ENCODE results near the gene TUBA4A.

The TUBA4A gene

GRCh38 chr2:219229305-219230058, 24.2 kb downstream of the TUBA4A start, which contains the start of the genes ANKZF1 and ATG9A:
Gene ANKZF1 (plus strand): TSS chr2:219229806. CDS start chr2:219230258, 452 bp downstream.
Gene ATG9A (minus strand): TSS chr2:219229636. CDS start chr2:219228024, 1,612 bp downstream.
- DNase-seq, result peak; percentile 97

GRCh38 chr2:219228911-219229304, 24.8 kb downstream of the TUBA4A start:
- no peak for DNase-seq

- no peak for DNase-seq
Observed at GRCh38 chr2:219228041-219228910, 25.4 kb downstream of the TUBA4A start.

- no peak for DNase-seq
Observed at GRCh38 chr2:219225350-219225749, 28.4 kb downstream of the TUBA4A start.

- no peak for DNase-seq
Observed at GRCh38 chr2:219223831-219224610, 29.7 kb downstream of the TUBA4A start.

GRCh38 chr2:219221957-219222518, 31.7 kb downstream of the TUBA4A start:
- no peak for DNase-seq

GRCh38 chr2:219220652-219221402, 32.9 kb downstream of the TUBA4A start:
- DNase-seq, result no peak

- no peak for DNase-seq
Observed at GRCh38 chr2:219219784-219220532, 33.8 kb downstream of the TUBA4A start.

GRCh38 chr2:219218732-219219701, 34.7 kb downstream of the TUBA4A start, which contains the start of gene ABCB6:
Gene ABCB6 (minus strand): TSS chr2:219218958. CDS start chr2:219218673, 285 bp downstream.
- DNase-seq, result peak; percentile 92

- no peak for DNase-seq
Observed at GRCh38 chr2:219218217-219218731, 35.4 kb downstream of the TUBA4A start.

- no peak for DNase-seq
Observed at GRCh38 chr2:219216535-219216915, 37.2 kb downstream of the TUBA4A start.

GRCh38 chr2:219215871-219216534, 37.7 kb downstream of the TUBA4A start:
- DNase-seq, result no peak

- no peak for DNase-seq
Observed at GRCh38 chr2:219214786-219215185, 38.9 kb downstream of the TUBA4A start.

GRCh38 chr2:219214141-219214540, 39.6 kb downstream of the TUBA4A start:
- DNase-seq, result no peak

- DNase-seq, result no peak
Observed at GRCh38 chr2:219213486-219214071, 40.1 kb downstream of the TUBA4A start.

- no peak for DNase-seq
Observed at GRCh38 chr2:219213026-219213415, 40.7 kb downstream of the TUBA4A start.

- DNase-seq, result no peak
Observed at GRCh38 chr2:219210886-219211362, 42.8 kb downstream of the TUBA4A start.

- no peak for DNase-seq
Observed at GRCh38 chr2:219210196-219210885, 43.4 kb downstream of the TUBA4A start.

All from stimulated activated CD4-positive, alpha-beta T cell treated with anti-CD3 and anti-CD28 coated beads, Interleukin-4, amount 100 ng/mL, for 1 hour (primary cell).